Loucy (cell line): Measurements from ENCODE around the gene PLEKHA5.

Source experiments
- H2AFZ ChIP-seq: fragments of 200-600 bp; sonication (generic); 2 replicates; pipeline ENCODE4 v1.6.0; 2016; ENCODE audit warnings: antibody characterized with exemption, mild to moderate bottlenecking, low read length, moderate library complexity
- H3F3A ChIP-seq: fragments of 200-600 bp; 2 replicates; pipeline ENCODE4 v1.6.0; 2016; ENCODE audit warnings: antibody characterized with exemption, low read depth, mild to moderate bottlenecking
- H3K27me3 ChIP-seq: fragments of 200-600 bp; sonication (generic); 2 replicates; pipeline ENCODE4 v1.6.1; 2014; ENCODE audit warnings: low read length, mild to moderate bottlenecking; ENCODE audit not compliant: insufficient read depth, poor library complexity, severe bottlenecking
- H3K36me3 ChIP-seq: fragments of 200-600 bp; sonication (generic); 2 replicates; pipeline ENCODE4 v1.6.1; 2016; ENCODE audit warnings: low read length; ENCODE audit not compliant: insufficient read depth
- H3K4me1 ChIP-seq: fragments of 200-600 bp; sonication (generic); 2 replicates; pipeline ENCODE4 v1.5.1; 2014; ENCODE audit warnings: low read length, mild to moderate bottlenecking; ENCODE audit not compliant: insufficient read depth, poor library complexity, severe bottlenecking
- H3K4me2 ChIP-seq: fragments of 200-600 bp; sonication (generic); 2 replicates; pipeline ENCODE4 v1.6.0; 2014; ENCODE audit warnings: antibody characterized with exemption, low read length, low read depth, mild to moderate bottlenecking; ENCODE audit not compliant: poor library complexity, severe bottlenecking
- H3K4me3 ChIP-seq: fragments of 200-600 bp; sonication (generic); 2 replicates; pipeline ENCODE4 v1.5.1; 2014; ENCODE audit warnings: low read length, mild to moderate bottlenecking, mixed read lengths; ENCODE audit not compliant: poor library complexity, severe bottlenecking
- H3K79me2 ChIP-seq: fragments of 200-600 bp; sonication (generic); 2 replicates; pipeline ENCODE4 v1.6.1; 2014; ENCODE audit warnings: low read length; ENCODE audit not compliant: insufficient read depth
- H3K9ac ChIP-seq: fragments of 200-600 bp; sonication (generic); 2 replicates; pipeline ENCODE4 v1.6.0; 2014; ENCODE audit warnings: mild to moderate bottlenecking, low read depth, low read length, moderate library complexity; ENCODE audit not compliant: poor library complexity, severe bottlenecking
- H3K9me2 ChIP-seq: fragments of 200-600 bp; sonication (generic); replicated peaks from 2 replicates; pipeline ENCODE4 v1.6.1; 2016; ENCODE audit warnings: low read depth, low read length, mixed read lengths
- H3K9me3 ChIP-seq: fragments of 200-600 bp; sonication (generic); 2 replicates; pipeline ENCODE4 v1.6.1; 2014; ENCODE audit warnings: mild to moderate bottlenecking, antibody characterized with exemption, low read length, low read depth; ENCODE audit not compliant: insufficient read depth
- H4K20me1 ChIP-seq: fragments of 200-600 bp; sonication (generic); 2 replicates; pipeline ENCODE4 v1.6.0; 2014; ENCODE audit warnings: antibody characterized with exemption, low read length, mild to moderate bottlenecking; ENCODE audit not compliant: insufficient read depth, poor library complexity, severe bottlenecking
- CTCF ChIP-seq: fragments of 200-600 bp; sonication (generic); conservative IDR thresholded peaks from 2 replicates; pipeline ENCODE4 v1.5.1; 2014; ENCODE audit warnings: mild to moderate bottlenecking, antibody characterized with exemption, low read length
- EZH2phosphoT487 ChIP-seq: fragments of 200-600 bp; IDR thresholded peaks from 2 replicates; pipeline ENCODE4 v1.6.1; 2018; ENCODE audit warnings: antibody characterized with exemption, mild to moderate bottlenecking, moderate library complexity, borderline replicate concordance

The PLEKHA5 gene

DNA sequence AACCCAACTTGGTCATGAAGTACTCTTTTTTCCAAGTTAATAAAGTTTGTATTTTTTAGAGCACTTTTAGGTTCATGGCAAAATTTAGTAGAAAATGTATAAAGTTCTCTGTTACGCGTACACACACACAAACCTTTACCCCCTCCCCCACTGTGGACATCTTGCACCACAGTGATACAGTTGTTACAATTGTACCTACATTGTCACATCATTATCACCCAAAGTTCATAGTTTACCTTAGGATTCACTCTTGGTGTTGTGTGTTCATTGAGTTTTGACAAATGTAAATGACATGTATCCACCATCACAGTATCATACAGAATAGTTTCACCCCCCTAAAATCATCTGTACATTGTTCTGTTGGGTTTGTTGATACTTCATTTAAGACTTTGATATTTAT, 23.9 kb downstream of the PLEKHA5 start:
- H3K79me2 ChIP-seq: no peaks in the 10 kb centered on the region
- H3K36me3 ChIP-seq: no peaks in the 10 kb centered on the region

GRCh38 chr12:19154686-19155085, 25.2 kb downstream of the PLEKHA5 start:
- no peaks in the 10 kb centered on the region for H3K4me1 ChIP-seq
- no peak overlapping the region for H3K4me2 ChIP-seq
- H3K27me3 ChIP-seq: no peaks in the 10 kb centered on the region
- no peak overlapping the region for H3K9ac ChIP-seq
- H3K4me3 ChIP-seq: no peak overlapping the region
- no peaks in the 10 kb centered on the region for H3K79me2 ChIP-seq
- H3F3A ChIP-seq: no peaks in the 10 kb centered on the region
- H3K9me3 ChIP-seq: no peaks in the 10 kb centered on the region
- H4K20me1 ChIP-seq: no peaks in the 10 kb centered on the region
- TF ChIP-seq EZH2phosphoT487: no peak
- no peak overlapping the region for H2AFZ ChIP-seq
- no peaks in the 10 kb centered on the region for H3K9me2 ChIP-seq
- H3K36me3 ChIP-seq: no peaks in the 10 kb centered on the region

More for the DNA sequence above, 23.9 kb downstream of the PLEKHA5 start:
- Histone ChIP-seq H3K9me3 (no peaks in the 10 kb centered on the region), H3K4me3 (no peak overlapping the region), H3F3A (no peaks in the 10 kb centered on the region), H3K9me2 (no peaks in the 10 kb centered on the region), H3K4me1 (no peaks in the 10 kb centered on the region), H2AFZ (no peak overlapping the region), H3K9ac (no peak overlapping the region), H3K27me3 (no peaks in the 10 kb centered on the region), H3K4me2 (no peak overlapping the region), H4K20me1 (no peaks in the 10 kb centered on the region)
- TF ChIP-seq CTCF (no peak), EZH2phosphoT487 (no peak)

DNA sequence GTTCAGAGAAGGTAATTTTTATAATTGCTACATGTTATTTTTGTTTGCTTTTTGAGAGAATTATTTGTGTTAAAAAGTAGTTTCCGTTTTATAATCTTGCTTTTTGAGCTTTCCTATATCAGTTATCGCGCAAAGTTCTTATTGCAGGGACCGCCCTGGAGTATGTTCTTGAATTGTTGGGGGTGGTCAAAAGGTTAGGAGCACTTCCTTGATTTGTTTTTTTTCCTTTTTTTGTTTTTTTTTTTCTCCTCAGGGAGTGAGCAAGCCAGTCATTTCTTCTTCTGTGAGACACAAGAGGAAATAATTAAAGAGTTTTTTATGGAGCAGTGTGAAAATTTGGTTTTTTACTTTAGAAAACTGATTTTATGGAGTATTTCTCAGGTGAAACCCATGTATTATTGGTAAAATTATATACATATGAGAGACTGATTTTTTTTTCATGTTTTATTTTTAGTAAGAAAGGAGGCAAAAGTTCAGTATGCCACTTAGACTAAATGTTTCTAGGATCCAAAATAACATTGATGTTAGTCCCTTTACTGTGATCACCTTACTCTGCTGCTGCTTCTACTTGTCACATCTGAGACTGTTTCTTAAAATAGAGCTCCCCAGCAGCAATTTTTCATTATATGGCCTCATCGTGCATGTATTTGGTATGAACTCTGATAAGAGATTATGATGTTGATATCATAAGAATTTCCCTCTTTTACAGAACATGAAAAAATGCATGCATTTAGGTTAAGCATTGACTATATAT, 26.6 kb downstream of the PLEKHA5 start:
- Histone ChIP-seq H3K9me2 (no peaks in the 10 kb centered on the region), H3K4me2 (no peak overlapping the region), H3K9me3 (no peaks in the 10 kb centered on the region), H3K9ac (no peak overlapping the region), H2AFZ (no peak overlapping the region), H3K36me3 (no peaks in the 10 kb centered on the region), H3K4me3 (no peak overlapping the region), H3K4me1 (no peaks in the 10 kb centered on the region), H3F3A (no peaks in the 10 kb centered on the region), H3K79me2 (no peaks in the 10 kb centered on the region), H4K20me1 (no peaks in the 10 kb centered on the region), H3K27me3 (no peaks in the 10 kb centered on the region)
- TF ChIP-seq EZH2phosphoT487 (no peak), CTCF (no peak)

GRCh38 chr12:19158923-19159322, 29.4 kb downstream of the PLEKHA5 start:
- Histone ChIP-seq H3K27me3 (no peaks in the 10 kb centered on the region), H3K4me3 (no peak overlapping the region), H3K36me3 (no peaks in the 10 kb centered on the region), H3K9me2 (no peaks in the 10 kb centered on the region), H3K4me1 (no peaks in the 10 kb centered on the region), H2AFZ (no peak overlapping the region), H3K9ac (no peak overlapping the region), H3F3A (no peaks in the 10 kb centered on the region), H3K4me2 (no peak overlapping the region), H4K20me1 (no peaks in the 10 kb centered on the region), H3K9me3 (no peaks in the 10 kb centered on the region), H3K79me2 (no peaks in the 10 kb centered on the region)
- TF ChIP-seq CTCF: no peak
- TF ChIP-seq EZH2phosphoT487: no peak
